ENCODE results near the gene DSE. TPM values are rescaled to one million over a fixed set of nuclear protein-coding genes. Genes with fewer than 3 reads are reported as not detected.

DSE gene
- polyA plus RNA-seq, 1 experiment, result 109 TPM

GRCh38 chr6:116439522-116440051 lies 68.8 kb downstream of the DSE start:
- ChIA-PET POLR2A (interaction anchor here (0.6 to 0.7 kb wide), 2 partner anchors 15 to 32 kb away, joined by 5 to 10 read pairs; no protein-coding TSS in a partner anchor), CTCF (interaction anchor here (0.6 to 1.1 kb wide), 3 partner anchors 86 to 151 kb away, joined by 3 to 4 read pairs (median 3); no protein-coding TSS in a partner anchor)
- Histone ChIP-seq H3K4me3 (ENCODE audit: low read depth, low read length) (no peak overlapping the region), H3K36me3 (ENCODE audit: control insufficient read depth, insufficient read depth, low read length) (peaks cover 6% of the 10 kb centered on the region; the same call in 1 of the 2 replicates), H3K27me3 (ENCODE audit: control insufficient read depth, insufficient read depth, low read length) (no peaks in the 10 kb centered on the region)
- TF ChIP-seq CTCF (IDR thresholded peaks at IDR 0.05; ENCODE audit: insufficient read depth, low read depth, low read length), result no peak
- DNase-seq (ENCODE audit: low read depth), result no peak

- Histone ChIP-seq H3K36me3 (ENCODE audit: control insufficient read depth, insufficient read depth, low read length) (0 out of 2 replicates have a peak, but pooled peaks cover 2% of the 10 kb centered on the region), H3K27me3 (ENCODE audit: control insufficient read depth, insufficient read depth, low read length) (no peaks in the 10 kb centered on the region), H3K4me3 (ENCODE audit: low read depth, low read length) (no peak overlapping the region)
- DNase-seq (ENCODE audit: low read depth), result no peak
- POLR2A ChIA-PET, result no interaction called here
- CTCF ChIA-PET, result interaction anchor here (1.0 kb wide), 2 partner anchors 118 to 155 kb away, joined by 3 read pairs; no protein-coding TSS in a partner anchor
- no peak for TF ChIP-seq CTCF (IDR thresholded peaks at IDR 0.05; ENCODE audit: insufficient read depth, low read depth, low read length)
These were observed 72.4 kb downstream of the DSE start for GRCh38 chr6:116443105-116443504.

- ChIA-PET POLR2A (no interaction called here), CTCF (interaction anchor here (1.0 to 4.6 kb wide), 7 partner anchors 11 to 156 kb away, joined by 3 to 26 read pairs (median 4); no protein-coding TSS in a partner anchor)
- H3K4me3 ChIP-seq (ENCODE audit: low read depth, low read length), result no peak overlapping the region
- no peaks in the 10 kb centered on the region for H3K27me3 ChIP-seq (ENCODE audit: control insufficient read depth, insufficient read depth, low read length)
- DNase-seq (ENCODE audit: low read depth), result no peak
- peak; percentile 54 for TF ChIP-seq CTCF (IDR thresholded peaks at IDR 0.05; ENCODE audit: insufficient read depth, low read depth, low read length)
- H3K36me3 ChIP-seq (ENCODE audit: control insufficient read depth, insufficient read depth, low read length), result 0 out of 2 replicates have a peak, but pooled peaks cover 2% of the 10 kb centered on the region
These were observed 73.3 kb downstream of the DSE start for GRCh38 chr6:116444092-116444491.

- ChIA-PET POLR2A (no interaction called here), CTCF (interaction anchor here (0.9 to 4.6 kb wide), 8 partner anchors 12 to 156 kb away, joined by 3 to 26 read pairs (median 4); no protein-coding TSS in a partner anchor)
- Histone ChIP-seq H3K27me3 (ENCODE audit: control insufficient read depth, insufficient read depth, low read length) (no peaks in the 10 kb centered on the region), H3K36me3 (ENCODE audit: control insufficient read depth, insufficient read depth, low read length) (0 out of 2 replicates have a peak, but pooled peaks cover 2% of the 10 kb centered on the region), H3K4me3 (ENCODE audit: low read depth, low read length) (no peak overlapping the region)
- TF ChIP-seq CTCF (IDR thresholded peaks at IDR 0.05; ENCODE audit: insufficient read depth, low read depth, low read length), result no peak
- DNase-seq (ENCODE audit: low read depth), result no peak
These were observed 73.8 kb downstream of the DSE start for GRCh38 chr6:116444575-116444974.

- CTCF ChIA-PET, result interaction anchor here (0.9 to 4.6 kb wide), 9 partner anchors 12 to 176 kb away, joined by 3 to 26 read pairs (median 4); no protein-coding TSS in a partner anchor
- Histone ChIP-seq H3K36me3 (ENCODE audit: control insufficient read depth, insufficient read depth, low read length) (0 out of 2 replicates have a peak, but pooled peaks cover 2% of the 10 kb centered on the region), H3K27me3 (ENCODE audit: control insufficient read depth, insufficient read depth, low read length) (no peaks in the 10 kb centered on the region), H3K4me3 (ENCODE audit: low read depth, low read length) (no peak overlapping the region)
- POLR2A ChIA-PET, result no interaction called here
- no peak for DNase-seq (ENCODE audit: low read depth)
- no peak for TF ChIP-seq CTCF (IDR thresholded peaks at IDR 0.05; ENCODE audit: insufficient read depth, low read depth, low read length)
These were observed 74.4 kb downstream of the DSE start for GRCh38 chr6:116445102-116445501.
